Suprapubic skin (tissue), 3 donors: Measurements from ENCODE around the gene ZNF491.

Source experiments
- POLR2A ChIP-seq, 2 donors: fragments of 450-650 bp; IDR thresholded peaks; one replicate each; pipeline ENCODE4 v1.6.1; 2017; ENCODE audit warnings: antibody characterized with exemption in 2 of 2, mild to moderate bottlenecking in 2 of 2, moderate library complexity in 2 of 2
- TF ChIP-seq, protein P1 (sequence below), 2 donors: fragments of 200-600 bp in 1 of 2; fragments of 450-650 bp in 1 of 2; sonication (generic) in 1 of 2; IDR thresholded peaks; one replicate each; pipeline ENCODE4 v1.5.1; 2016 to 2019; ENCODE audit warnings: antibody characterized with exemption in 2 of 2, mild to moderate bottlenecking in 1 of 2, moderate library complexity in 1 of 2

DNA sequence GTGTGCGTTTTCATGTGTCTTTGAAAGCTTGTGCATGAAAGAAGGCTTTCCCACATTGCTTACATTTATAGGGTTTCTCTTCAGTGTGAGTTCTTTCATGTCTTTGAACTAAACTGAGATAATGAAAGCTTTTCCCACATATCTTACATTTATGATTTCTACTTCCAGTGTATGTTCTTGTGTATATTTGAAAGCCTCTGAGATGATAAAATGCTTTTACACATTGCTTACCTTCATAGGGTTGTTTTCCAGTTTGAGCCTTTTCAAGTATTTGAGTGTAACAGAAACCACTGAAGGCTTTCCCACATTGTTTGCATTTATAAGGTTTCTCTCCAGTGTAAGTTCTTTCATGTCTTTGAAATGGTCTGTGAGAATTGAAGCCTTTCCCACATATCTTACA lies 41.4 kb upstream of the ZNF491 start:
- TF ChIP-seq, protein P1, sequence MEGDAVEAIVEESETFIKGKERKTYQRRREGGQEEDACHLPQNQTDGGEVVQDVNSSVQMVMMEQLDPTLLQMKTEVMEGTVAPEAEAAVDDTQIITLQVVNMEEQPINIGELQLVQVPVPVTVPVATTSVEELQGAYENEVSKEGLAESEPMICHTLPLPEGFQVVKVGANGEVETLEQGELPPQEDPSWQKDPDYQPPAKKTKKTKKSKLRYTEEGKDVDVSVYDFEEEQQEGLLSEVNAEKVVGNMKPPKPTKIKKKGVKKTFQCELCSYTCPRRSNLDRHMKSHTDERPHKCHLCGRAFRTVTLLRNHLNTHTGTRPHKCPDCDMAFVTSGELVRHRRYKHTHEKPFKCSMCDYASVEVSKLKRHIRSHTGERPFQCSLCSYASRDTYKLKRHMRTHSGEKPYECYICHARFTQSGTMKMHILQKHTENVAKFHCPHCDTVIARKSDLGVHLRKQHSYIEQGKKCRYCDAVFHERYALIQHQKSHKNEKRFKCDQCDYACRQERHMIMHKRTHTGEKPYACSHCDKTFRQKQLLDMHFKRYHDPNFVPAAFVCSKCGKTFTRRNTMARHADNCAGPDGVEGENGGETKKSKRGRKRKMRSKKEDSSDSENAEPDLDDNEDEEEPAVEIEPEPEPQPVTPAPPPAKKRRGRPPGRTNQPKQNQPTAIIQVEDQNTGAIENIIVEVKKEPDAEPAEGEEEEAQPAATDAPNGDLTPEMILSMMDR (IDR thresholded peaks at IDR 0.05), result no peak
- no peak for TF ChIP-seq POLR2A (IDR thresholded peaks at IDR 0.05)
